C4-2B (cell line): ENCODE measurements around the gene BRPF1.

Experiments
- ZFX ChIP-seq: fragments of 450-650 bp; IDR thresholded peaks from 2 replicates; pipeline ENCODE4 v1.6.1; 2017
- TF ChIP-seq, protein P1 (sequence below): fragments of 450-650 bp; conservative IDR thresholded peaks from 2 replicates; pipeline ENCODE4 v1.5.1; 2017; ENCODE audit warnings: mild to moderate bottlenecking

DNA sequence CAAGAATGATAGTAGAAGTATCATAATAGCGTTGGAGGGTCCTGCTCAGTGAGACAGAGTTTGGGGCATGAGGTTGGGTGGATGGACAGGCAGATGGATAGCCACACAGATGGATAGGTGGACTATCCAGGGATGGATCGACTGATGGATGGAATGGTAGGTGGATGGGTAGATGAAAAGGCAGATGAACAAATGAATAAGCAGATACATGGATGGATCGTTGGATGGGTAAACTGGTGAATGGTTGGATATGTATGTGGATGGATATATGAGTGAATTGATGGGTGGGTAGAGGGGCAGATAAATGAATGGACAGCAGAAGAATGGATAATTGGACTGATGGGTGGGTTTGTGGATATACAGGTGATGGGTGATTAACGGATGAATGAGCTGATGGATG is 18.4 kb upstream of the BRPF1 start:
- TF ChIP-seq, protein P1, sequence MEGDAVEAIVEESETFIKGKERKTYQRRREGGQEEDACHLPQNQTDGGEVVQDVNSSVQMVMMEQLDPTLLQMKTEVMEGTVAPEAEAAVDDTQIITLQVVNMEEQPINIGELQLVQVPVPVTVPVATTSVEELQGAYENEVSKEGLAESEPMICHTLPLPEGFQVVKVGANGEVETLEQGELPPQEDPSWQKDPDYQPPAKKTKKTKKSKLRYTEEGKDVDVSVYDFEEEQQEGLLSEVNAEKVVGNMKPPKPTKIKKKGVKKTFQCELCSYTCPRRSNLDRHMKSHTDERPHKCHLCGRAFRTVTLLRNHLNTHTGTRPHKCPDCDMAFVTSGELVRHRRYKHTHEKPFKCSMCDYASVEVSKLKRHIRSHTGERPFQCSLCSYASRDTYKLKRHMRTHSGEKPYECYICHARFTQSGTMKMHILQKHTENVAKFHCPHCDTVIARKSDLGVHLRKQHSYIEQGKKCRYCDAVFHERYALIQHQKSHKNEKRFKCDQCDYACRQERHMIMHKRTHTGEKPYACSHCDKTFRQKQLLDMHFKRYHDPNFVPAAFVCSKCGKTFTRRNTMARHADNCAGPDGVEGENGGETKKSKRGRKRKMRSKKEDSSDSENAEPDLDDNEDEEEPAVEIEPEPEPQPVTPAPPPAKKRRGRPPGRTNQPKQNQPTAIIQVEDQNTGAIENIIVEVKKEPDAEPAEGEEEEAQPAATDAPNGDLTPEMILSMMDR, result no peak
- TF ChIP-seq ZFX, result no peak
